CD4-positive, alpha-beta T cell treated with Interleukin-15 for 4 hours (primary cell): Measurements from ENCODE around the gene SMC4.
"Not testable (repeated sequence)": the region's sequence is repeated elsewhere in the genome, so short reads cannot be mapped to it uniquely, and the experiment has no call there.

Source experiments
- DNase-seq: peaks from one replicate; pipeline ENCODE4 v3.0.0-alpha.2; 2020; ENCODE audit warnings: low spot score

Gene SMC4

GRCh38 chr3:160446522-160447056, 47.1 kb downstream of the SMC4 start:
- no peak for DNase-seq

- no peak for DNase-seq
Observed at GRCh38 chr3:160447544-160447943, 48.1 kb downstream of the SMC4 start.

- DNase-seq, result peak; percentile 42
Observed at GRCh38 chr3:160448845-160449635, 49.6 kb downstream of the SMC4 start.

GRCh38 chr3:160449636-160450598, 50.5 kb downstream of the SMC4 start, which contains the start of gene TRIM59:
Gene TRIM59, minus strand, starts transcription at chr3:160449786. Its CDS starts 10,603 bp downstream, at chr3:160439183.
- peak; percentile 97 for DNase-seq

DNA sequence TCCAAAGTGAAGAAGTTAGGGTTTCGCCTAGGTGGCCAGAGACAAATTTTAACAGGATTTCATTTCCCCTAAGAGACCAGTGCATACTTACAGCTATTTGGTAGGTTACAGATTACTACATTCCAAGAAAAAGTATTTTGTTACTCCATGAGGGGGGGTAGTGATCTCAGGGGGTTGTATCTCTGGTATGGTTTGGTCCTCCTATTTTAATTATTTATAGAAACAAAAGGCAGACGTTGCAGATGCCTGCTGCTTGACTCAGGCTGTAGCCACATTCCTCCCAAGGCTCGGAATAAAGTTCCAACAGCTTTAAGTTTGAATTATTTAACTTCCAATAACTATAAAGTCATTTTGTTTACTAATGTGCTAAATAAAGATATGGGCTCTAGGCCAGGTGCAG, 51.4 kb downstream of the SMC4 start:
- no peak for DNase-seq

DNA sequence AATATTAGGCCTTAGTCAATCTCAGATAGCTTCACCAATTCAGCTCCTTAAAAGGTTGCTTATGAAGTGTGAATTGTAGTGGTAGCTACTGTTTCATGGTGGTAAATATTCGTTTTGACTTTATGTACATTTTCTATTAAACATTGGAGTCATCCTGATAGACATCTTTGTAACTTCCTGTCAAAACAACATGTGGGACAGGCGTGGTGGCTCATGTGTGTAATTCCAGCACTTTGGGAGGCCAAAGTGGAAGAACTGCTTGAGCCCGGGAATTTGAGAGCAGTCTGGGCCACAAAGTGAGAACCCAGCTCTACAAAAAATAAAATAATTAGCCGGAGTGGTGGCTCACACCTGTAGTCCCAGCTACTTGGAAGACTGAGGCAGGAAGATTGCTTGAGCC, 52.2 kb downstream of the SMC4 start:
- DNase-seq, result no peak

DNA sequence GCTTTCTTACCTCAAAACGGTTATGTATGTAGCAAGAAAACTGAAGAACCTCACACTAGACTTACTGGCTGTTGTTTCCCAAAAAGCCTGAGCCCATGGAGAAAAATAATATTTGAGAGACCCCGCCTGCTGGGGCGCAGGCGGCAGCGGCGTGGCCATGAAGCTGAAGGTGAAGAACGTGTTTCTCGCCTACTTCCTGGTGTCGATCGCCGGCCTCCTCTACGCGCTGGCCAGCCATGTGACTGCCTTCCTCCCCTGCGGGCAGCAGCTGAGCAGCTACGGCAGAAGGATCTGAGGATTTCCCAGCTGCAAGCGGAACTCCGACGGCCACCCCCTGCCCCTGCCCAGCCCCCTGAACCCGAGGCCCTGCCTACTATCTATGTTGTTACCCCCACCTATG, 52.8 kb downstream of the SMC4 start:
- DNase-seq, result not testable (repeated sequence)

DNA sequence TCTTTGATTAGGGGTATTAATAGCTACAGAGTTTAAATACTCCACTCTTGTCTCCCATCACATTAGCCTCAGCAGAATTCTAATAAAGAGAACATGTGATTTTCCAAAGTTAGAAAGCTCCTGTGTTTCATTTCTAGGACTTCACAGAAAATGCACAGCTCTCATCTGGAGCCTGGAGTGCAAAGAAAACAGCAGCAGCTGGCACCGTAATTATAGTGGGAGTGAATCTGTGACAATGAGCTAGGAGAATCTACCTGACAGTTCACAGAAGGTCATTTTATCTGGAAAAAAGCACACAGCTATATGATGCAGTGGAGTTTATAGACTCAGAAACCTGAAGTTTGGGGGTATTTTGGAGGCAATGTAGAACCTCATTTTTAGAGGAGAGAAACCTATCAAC, 55.5 kb downstream of the SMC4 start:
- no peak for DNase-seq

DNA sequence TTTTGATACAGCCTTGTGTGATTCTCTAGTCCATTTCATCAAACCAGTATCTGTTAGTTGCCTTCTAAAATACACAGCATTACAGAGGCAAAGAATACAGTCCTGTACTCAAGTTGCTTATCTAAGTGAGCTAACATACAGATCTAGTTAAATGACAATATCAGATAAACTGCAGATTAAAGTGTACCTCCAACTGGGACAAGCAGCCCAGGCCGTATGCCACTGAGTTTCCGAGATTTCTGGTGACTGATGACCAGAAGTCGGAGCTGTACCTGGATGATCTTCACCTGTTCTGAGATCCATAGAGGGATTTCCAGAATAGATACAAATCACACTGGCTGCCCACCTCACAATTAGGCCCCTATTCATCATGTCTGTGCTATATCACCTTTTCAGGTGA, 56.4 kb downstream of the SMC4 start:
- no peak for DNase-seq

- DNase-seq, result no peak
Observed at GRCh38 chr3:160458151-160458550, 58.7 kb downstream of the SMC4 start.

- DNase-seq, result no peak
Observed at GRCh38 chr3:160459450-160459970, 60.1 kb downstream of the SMC4 start.

- DNase-seq, result no peak
Observed at GRCh38 chr3:160460033-160460432, 60.6 kb downstream of the SMC4 start.

DNA sequence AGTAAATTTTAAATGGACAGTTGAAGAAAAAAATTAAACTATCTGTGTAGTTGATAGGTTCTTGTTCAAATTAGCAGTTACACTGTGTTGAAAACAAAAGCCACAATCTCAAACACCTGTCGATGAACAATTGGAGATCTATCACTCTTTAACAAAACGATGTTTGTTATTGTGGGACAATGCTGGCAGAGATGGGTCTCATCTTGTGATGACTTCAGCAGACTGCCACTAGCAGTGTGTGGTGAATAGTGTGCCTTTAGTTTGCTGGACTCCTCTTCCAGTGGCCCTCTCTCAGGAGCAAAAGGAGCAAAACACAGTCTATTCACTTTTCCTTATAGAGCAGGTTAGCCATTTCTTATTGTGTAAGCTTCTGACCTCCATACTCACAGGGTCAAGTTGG, 64.9 kb downstream of the SMC4 start:
- no peak for DNase-seq

DNA sequence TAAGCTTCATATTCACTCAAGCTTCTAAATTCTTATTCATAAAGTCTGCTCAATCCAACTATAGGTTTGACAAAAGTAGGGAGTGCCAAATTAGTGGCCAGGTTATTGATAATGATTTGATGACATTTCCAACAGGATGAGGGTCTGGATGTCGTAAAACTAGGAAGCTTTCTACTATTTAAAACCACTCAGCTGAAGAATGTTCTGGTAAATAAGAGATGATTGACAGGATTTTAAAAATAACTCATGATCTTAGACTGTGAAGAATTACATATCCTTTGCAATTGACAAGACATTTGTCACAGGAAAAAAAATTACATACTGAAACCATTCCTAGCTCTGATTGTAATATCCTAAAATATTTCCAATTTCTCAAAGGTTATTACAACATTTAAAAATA, 65.5 kb downstream of the SMC4 start:
- DNase-seq, result no peak

DNA sequence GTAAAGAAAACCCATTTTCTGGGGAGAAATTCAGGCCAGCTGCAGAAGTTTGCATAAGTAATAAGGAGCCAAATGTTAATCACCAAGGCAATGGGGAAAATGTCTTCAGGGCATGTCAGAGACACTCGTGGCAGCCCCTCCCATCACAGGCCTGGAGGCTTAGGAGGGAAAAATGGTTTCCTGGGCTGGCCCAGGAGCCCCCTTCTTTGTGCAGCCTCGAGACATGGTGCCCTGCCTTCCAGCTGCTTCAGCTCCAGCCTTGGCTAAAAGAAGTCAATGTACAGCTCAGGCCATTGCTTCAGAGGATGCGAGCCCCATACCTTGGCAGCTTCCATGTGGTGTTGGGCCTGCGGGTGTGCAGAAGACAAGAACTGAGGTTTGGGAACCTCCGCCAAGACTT, 70.7 kb downstream of the SMC4 start:
- DNase-seq, result no peak

- DNase-seq, result no peak
Observed at GRCh38 chr3:160471892-160472291, 72.4 kb downstream of the SMC4 start.

GRCh38 chr3:160472344-160472743, 72.9 kb downstream of the SMC4 start:
- no peak for DNase-seq

GRCh38 chr3:160473221-160473620, 73.8 kb downstream of the SMC4 start:
- DNase-seq, result no peak

DNA sequence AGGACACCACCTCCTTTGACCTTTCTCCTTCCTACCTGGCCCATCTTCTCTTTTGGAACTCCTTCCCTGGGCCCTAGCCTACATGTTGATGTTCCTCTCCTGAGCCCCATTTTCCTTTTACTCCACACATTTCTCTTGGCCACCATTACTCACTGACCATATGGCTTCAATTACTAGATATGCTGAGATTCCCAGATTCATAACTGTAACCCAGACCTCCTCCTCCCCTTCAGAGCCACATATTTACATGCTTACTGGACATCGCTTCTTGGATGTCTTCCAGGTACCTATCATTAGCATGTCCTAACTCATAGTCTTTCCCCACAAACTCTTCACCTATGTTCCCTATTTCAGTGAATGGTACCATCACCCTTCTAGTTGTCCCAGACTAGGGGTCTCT, 74.5 kb downstream of the SMC4 start:
- no peak for DNase-seq

DNA sequence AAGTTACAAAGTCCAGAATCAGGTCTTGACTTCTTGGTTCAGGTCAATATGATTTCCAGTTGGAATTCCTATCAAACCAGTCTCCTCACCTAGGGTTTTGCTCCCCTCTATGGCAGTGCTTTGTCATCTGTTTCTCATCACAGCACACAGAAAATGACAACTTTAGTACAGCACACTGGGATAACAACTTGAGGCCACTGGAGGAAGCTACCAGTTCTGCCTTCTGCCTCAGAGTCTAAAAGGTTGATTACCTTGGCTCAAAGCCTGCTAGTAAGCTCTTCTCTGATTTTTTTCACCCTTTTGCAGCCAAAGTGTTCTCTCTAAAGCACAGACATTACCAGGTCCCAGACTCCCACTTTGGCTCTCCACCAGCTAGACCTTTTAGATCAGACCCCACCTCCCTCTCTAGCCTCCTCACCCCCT, 75.0 kb downstream of the SMC4 start:
- DNase-seq, result no peak

DNA sequence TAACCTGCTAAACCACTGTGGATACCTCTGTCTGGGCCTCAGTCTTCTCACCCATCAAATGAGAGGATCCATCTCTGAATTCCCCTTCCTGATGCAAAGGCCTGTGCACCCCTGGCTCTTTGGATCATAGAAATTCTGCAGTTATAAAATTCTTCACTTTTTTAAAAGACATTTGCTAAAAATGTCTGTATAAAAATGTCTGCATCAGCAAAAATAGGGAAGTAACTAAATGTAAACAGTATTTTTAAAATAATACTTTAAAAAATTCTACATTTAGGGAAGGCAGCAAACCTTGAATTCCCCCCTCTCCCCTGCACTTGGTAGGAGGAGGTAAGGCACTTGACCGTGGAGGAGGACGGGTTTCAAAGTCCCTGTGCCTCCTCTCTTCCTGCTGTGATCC, 75.7 kb downstream of the SMC4 start:
- no peak for DNase-seq

- DNase-seq, result no peak
Observed at GRCh38 chr3:160475884-160476283, 76.4 kb downstream of the SMC4 start.
